ENCODE results near the gene LMF1. TPM values are rescaled to one million over a fixed set of nuclear protein-coding genes. Genes with fewer than 3 reads are reported as not detected.

LMF1 gene
- total RNA-seq, 1 donor from 2014 or later: 19.0 TPM

DNA sequence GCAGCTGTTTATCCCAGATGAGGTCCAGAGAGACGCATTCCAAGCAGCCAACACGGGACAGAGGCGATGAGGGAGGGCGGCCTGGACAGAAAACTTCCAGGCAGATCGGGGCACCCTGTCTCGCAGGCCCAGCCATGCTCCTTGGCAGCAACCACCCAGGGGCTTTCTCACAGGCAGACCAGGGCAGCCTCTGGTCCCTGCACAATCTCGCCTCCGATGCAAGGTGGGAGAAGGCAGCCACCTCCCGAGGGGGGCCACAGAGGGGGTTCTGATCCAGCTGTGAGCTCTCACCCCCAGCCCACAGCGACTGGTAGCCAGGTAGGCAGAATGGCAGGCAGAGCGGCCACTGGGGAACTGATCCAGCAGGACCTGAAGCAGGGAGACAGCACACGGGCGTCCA, 48.7 kb downstream of the LMF1 start:
- Histone ChIP-seq H3K36me3 (no peaks in the 10 kb centered on the region), H3K4me3 (no peak overlapping the region), H3K4me1 (no peaks in the 10 kb centered on the region), H3K27ac (no peak overlapping the region), H3K27me3 (no peaks in the 10 kb centered on the region), H3K9me3 (no peaks in the 10 kb centered on the region)
- ATAC-seq (no peak), DNase-seq (no peak)
- TF ChIP-seq, protein P1, sequence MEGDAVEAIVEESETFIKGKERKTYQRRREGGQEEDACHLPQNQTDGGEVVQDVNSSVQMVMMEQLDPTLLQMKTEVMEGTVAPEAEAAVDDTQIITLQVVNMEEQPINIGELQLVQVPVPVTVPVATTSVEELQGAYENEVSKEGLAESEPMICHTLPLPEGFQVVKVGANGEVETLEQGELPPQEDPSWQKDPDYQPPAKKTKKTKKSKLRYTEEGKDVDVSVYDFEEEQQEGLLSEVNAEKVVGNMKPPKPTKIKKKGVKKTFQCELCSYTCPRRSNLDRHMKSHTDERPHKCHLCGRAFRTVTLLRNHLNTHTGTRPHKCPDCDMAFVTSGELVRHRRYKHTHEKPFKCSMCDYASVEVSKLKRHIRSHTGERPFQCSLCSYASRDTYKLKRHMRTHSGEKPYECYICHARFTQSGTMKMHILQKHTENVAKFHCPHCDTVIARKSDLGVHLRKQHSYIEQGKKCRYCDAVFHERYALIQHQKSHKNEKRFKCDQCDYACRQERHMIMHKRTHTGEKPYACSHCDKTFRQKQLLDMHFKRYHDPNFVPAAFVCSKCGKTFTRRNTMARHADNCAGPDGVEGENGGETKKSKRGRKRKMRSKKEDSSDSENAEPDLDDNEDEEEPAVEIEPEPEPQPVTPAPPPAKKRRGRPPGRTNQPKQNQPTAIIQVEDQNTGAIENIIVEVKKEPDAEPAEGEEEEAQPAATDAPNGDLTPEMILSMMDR (IDR thresholded peaks at IDR 0.05): no peak
- intact Hi-C loops (cut with DNase I): no loop called here

DNA sequence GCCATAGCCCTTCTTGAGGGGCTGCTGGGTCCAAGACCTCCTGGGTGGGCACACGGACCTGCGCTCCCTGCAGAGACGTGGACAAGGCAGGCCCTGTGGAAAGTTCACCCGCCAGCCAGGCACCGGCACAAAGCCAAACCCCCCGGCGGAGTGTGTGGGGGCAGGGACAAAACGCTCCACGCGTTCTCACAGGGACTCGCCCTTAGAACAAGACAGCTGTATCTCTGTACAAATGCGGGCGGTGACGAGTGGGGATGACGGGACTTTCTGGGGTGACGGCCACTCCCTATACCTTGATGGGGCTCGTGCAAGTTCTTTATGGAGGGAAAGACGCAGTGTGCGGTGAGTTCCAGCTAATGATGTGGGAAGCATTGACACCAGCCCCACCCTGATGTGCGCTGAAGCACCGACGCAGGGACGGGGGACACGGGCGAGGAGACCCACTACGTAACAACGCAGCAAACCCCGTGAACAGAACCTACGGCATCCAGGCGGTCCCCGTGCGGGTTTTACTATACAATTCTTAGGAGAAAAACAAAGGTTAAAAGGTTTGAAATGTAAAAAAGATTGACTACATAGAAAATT, 49.4 kb downstream of the LMF1 start:
- no peak overlapping the region for H3K27ac ChIP-seq
- H3K9me3 ChIP-seq: no peaks in the 10 kb centered on the region
- no peak for DNase-seq

DNA sequence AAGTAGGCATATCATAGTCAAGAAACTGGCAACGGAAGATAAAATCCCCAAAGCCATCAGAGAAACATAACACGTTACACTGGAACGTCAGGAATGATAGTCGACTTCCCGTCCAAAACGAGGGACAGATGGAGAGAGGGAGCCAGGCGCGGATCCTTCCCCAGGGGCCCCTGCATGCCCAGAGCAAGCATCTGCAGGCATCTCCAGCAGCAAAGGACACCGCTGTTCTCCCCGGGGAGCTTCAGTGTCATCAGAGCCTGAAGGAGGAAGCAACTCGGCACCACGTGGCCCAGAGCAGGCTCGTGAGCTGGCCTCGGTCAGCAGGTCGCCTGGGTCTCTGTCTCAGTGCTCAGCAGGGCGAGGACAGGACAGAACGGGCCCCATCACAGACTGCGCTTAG, 50.1 kb downstream of the LMF1 start:
- TF ChIP-seq, protein P1 (IDR thresholded peaks at IDR 0.05): no peak
- Histone ChIP-seq H3K36me3 (no peaks in the 10 kb centered on the region), H3K27ac (no peak overlapping the region), H3K4me3 (no peak overlapping the region), H3K4me1 (no peaks in the 10 kb centered on the region), H3K27me3 (no peaks in the 10 kb centered on the region), H3K9me3 (no peaks in the 10 kb centered on the region)
- intact Hi-C loops (cut with DNase I): no loop called here
- no peak for DNase-seq
- no peak for ATAC-seq

More for the DNA sequence above, 49.4 kb downstream of the LMF1 start:
- intact Hi-C loops (cut with DNase I): no loop called here
- no peaks in the 10 kb centered on the region for H3K27me3 ChIP-seq
- no peaks in the 10 kb centered on the region for H3K4me1 ChIP-seq
- no peak overlapping the region for H3K4me3 ChIP-seq
- no peaks in the 10 kb centered on the region for H3K36me3 ChIP-seq
- TF ChIP-seq, protein P1 (IDR thresholded peaks at IDR 0.05): no peak
- no peak for ATAC-seq

DNA sequence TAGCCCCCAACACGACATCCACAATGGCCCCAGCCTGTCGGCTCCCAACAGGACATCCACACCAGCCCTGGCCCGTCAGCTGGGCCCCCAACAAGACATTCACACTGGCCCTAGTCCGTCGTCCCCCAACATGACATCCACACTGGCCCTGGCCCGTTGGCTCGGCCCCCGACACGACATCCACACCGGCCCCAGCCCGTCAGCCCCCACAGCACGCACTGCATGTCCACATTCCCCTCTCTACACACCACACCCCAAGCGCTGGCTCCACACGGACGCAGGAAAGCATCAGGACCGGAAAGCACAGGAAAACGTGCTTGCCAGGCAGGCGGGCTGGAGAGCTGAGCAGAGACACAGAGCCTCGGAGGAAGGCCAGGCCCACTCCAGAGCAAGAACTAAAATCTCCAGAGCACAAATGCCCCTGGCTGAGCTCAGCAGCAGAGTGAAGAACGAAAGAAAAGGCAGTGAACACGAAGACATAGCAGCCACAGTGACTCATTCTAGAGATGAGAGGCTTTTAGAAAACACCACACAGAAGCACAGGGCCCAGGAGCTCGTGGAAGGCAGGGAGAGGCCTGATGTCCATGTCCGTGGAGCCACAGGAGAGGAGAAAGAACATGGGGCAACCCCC, 50.6 kb downstream of the LMF1 start:
- intact Hi-C loops (cut with DNase I): no loop called here
- no peak overlapping the region for H3K27ac ChIP-seq
- H3K36me3 ChIP-seq: no peaks in the 10 kb centered on the region
- DNase-seq (no peak), ATAC-seq (no peak)
- H3K27me3 ChIP-seq: no peaks in the 10 kb centered on the region
- TF ChIP-seq, protein P1 (IDR thresholded peaks at IDR 0.05): no peak
- H3K9me3 ChIP-seq: no peaks in the 10 kb centered on the region
- no peak overlapping the region for H3K4me3 ChIP-seq
- H3K4me1 ChIP-seq: no peaks in the 10 kb centered on the region

DNA sequence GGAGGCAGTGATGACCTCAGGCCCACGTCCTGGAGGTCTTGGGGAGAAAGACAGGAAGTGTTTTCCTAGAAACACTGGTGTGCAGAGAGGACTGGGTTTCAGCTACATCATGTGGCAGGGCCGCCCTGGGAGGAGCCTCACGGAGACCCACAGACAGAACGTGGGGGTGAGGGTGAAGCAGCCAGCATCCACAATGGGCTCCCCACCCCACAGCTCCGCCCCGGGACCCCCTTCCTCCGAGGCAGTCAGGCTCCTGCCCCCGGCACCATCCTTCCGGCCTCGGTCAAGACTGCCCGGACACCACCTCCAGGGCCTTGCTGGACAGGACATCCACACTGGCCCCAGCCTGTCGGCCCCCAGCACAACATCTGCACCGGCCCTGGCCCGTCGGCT, 51.1 kb downstream of the LMF1 start:
- Histone ChIP-seq H3K27ac (no peak overlapping the region), H3K4me1 (no peaks in the 10 kb centered on the region), H3K4me3 (no peak overlapping the region), H3K36me3 (no peaks in the 10 kb centered on the region), H3K9me3 (no peaks in the 10 kb centered on the region), H3K27me3 (no peaks in the 10 kb centered on the region)
- TF ChIP-seq, protein P1 (IDR thresholded peaks at IDR 0.05): no peak
- DNase-seq (no peak), ATAC-seq (no peak)
- intact Hi-C loops (cut with DNase I): no loop called here

Measured in upper lobe of right lung (tissue), 1 donor.